Measurements from ENCODE around the gene DDHD1.

- no peak for TF ChIP-seq EP300 (IDR thresholded peaks at IDR 0.05)
- TF ChIP-seq CTCF (IDR thresholded peaks at IDR 0.05): no peak
- no peak for TF ChIP-seq SREBF2 (IDR thresholded peaks at IDR 0.05)
- TF ChIP-seq FOSL2 (IDR thresholded peaks at IDR 0.05): no peak
- no peak for TF ChIP-seq FOSL2 (CRISPR knock-in tag; IDR thresholded peaks at IDR 0.05)
- TF ChIP-seq CEBPB (IDR thresholded peaks at IDR 0.05): no peak
- TF ChIP-seq POLR2A (IDR thresholded peaks at IDR 0.05; ENCODE audit: low read length): no peak
- no peak for TF ChIP-seq ZSCAN20 (CRISPR knock-in tag; IDR thresholded peaks at IDR 0.05)
- TF ChIP-seq SMC3 (IDR thresholded peaks at IDR 0.05): no peak
- TF ChIP-seq, protein P1, sequence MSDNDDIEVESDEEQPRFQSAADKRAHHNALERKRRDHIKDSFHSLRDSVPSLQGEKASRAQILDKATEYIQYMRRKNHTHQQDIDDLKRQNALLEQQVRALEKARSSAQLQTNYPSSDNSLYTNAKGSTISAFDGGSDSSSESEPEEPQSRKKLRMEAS (IDR thresholded peaks at IDR 0.05): no peak
- TF ChIP-seq BHLHE40 (IDR thresholded peaks at IDR 0.05; ENCODE audit: low read depth, low read length): no peak
Measured at GRCh38 chr14:53048631-53049030, 104.5 kb downstream of the DDHD1 start.

All from A549 (cell line).